ENCODE results near the gene ERICH4.

- no peak for TF ChIP-seq NFIC (IDR thresholded peaks at IDR 0.05; ENCODE audit: borderline replicate concordance)
- TF ChIP-seq CTCF (IDR thresholded peaks at IDR 0.05), result no peak
- no peak for TF ChIP-seq FOSL2 (IDR thresholded peaks at IDR 0.05; ENCODE audit: borderline replicate concordance, low read depth)
- TF ChIP-seq RCOR1 (IDR thresholded peaks at IDR 0.05; ENCODE audit: low read length), result no peak
Observed at GRCh38 chr19:41424335-41425173, 18.4 kb upstream of the ERICH4 start.

Measured in SK-N-SH (cell line).